BJ (cell line): ENCODE measurements around the gene TM6SF1. TPM values are rescaled to one million over a fixed set of nuclear protein-coding genes. Genes with fewer than 3 reads are reported as not detected.
A peak's percentile ranks its signal among the peaks of the same experiment; 100 is the strongest.
"Not testable (repeated sequence)": the region's sequence is repeated elsewhere in the genome, so short reads cannot be mapped to it uniquely, and the experiment has no call there.

Experiments used
- CTCF ChIA-PET: fragments of 350-600 bp; formaldehyde crosslinking; extraction: SDS; loops from one replicate; lab custom pipeline; 2021; ENCODE audit warnings: antibody characterized with exemption, inconsistent platforms; lab: Yijun Ruan, JAX
- POLR2A ChIA-PET: fragments of 300-600 bp; sonication (Branson Sonifier 250); formaldehyde crosslinking; extraction: SDS; loops from one replicate; lab custom pipeline; 2021; ENCODE audit warnings: antibody characterized with exemption; lab: Charles Lee
- DNase-seq: peaks from one replicate; pipeline ENCODE4 v3.0.0-alpha.2; 2011; ENCODE audit warnings: low read depth
- H3K27me3 ChIP-seq: 2 replicates; pipeline ENCODE4 v1.6.0; 2011; ENCODE audit warnings: low read length; ENCODE audit not compliant: control insufficient read depth, insufficient read depth
- H3K36me3 ChIP-seq: 2 replicates; pipeline ENCODE4 v1.5.1; 2011; ENCODE audit warnings: low read length; ENCODE audit not compliant: control insufficient read depth, insufficient read depth
- H3K4me3 ChIP-seq: 2 replicates; pipeline ENCODE4 v1.5.1; 2011; ENCODE audit warnings: low read depth, mild to moderate bottlenecking, control low read depth, low read length
- CTCF ChIP-seq: IDR thresholded peaks from 2 replicates; pipeline ENCODE4 v1.5.1; 2011; ENCODE audit warnings: low read depth, mild to moderate bottlenecking, control low read depth, inconsistent platforms, low read length, moderate library complexity; ENCODE audit not compliant: insufficient read depth
- polyA plus RNA-seq: library from polyadenylated mRNA; depleted of rRNA; stranded (reverse); fragments of >200 nt; gene quantifications from 2 replicates; pipeline ENCODE4 v1.2.3, GENCODE V29; 2011

Gene TM6SF1
- polyA plus RNA-seq, 1 experiment, result 3.2 TPM

DNA sequence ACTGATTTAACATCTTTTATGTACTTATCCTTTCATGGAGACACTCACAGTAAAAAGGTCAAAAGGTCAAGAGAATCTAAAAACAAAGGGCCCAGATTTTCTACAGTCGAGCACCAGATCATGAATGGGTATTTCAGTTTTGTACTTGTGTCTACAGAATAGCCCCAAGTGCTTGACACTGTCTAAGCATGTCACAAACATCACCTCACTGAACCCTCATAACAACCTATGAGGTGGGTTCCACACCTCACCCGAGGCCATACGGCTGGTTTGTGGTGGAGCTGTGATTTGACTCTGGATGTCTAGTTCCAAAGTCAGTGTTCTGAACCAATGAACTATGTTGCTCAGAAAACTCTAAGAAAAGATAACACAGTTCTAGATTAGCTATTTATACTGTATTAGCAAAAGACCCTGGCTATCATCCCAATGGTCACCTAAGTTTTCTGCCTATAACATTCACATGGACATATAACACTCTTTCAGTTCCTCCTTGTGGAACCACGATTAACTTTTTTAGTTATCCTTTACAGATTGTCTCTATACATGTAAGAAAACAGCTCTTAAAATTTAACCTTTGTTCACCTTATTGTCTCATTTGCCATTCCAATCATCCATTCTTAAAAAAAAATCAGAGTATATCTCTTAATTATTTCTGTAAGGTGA is 25.5 kb downstream of the TM6SF1 start:
- H3K36me3 ChIP-seq, result no peaks in the 10 kb centered on the region
- ChIA-PET POLR2A (no interaction called here), CTCF (interaction anchor here (0.7 kb wide), 1 partner anchor 10 kb away, joined by 3 read pairs; no protein-coding TSS in a partner anchor)
- no peak for TF ChIP-seq CTCF
- no peaks in the 10 kb centered on the region for H3K27me3 ChIP-seq
- H3K4me3 ChIP-seq, result no peak overlapping the region
- no peak for DNase-seq

DNA sequence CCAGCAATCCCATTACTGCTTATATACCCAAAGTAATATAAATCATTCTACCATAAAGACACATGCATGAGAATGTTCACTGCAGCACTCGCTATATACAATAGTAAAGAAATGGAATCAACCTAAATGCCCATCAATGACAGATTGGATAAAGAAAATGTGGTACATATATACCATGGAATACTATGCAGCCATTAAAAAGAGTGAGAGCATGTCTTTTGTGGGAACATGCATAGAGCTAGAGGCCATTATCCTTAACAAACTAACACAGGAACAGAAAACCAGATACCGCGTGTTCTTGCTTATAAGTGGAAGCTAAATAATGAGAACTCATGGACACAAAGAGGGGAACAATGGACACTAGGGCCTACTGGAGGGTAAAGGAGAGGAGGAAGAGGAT is 34.7 kb downstream of the TM6SF1 start:
- H3K27me3 ChIP-seq, DNase-seq, CTCF ChIA-PET: not testable (repeated sequence)

DNA sequence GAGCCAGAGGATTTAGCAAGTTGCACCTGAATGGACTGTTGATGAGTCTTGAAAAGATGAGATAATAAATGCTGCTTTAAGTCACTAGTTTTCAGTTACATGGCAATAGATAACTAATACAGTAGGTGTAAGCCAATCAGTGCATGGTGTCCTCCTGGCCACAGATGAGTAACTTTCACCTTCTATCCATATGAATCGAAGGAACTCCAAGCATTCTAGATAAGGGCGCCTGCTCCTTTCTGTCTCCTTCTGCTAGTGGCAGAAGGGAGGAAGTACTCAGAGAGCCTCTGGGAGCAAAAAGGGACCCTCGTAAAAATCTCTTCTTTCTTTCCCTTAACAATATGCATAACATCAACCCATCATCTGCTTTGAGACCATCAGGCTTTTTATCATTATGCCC is 37.3 kb downstream of the TM6SF1 start:
- POLR2A ChIA-PET, result no interaction called here
- H3K36me3 ChIP-seq, result peaks cover 2% of the 10 kb centered on the region; the same call in 1 of the 2 replicates
- no peak for DNase-seq
- no peak overlapping the region for H3K4me3 ChIP-seq
- CTCF ChIA-PET, result no interaction called here
- H3K27me3 ChIP-seq, result no peaks in the 10 kb centered on the region
- no peak for TF ChIP-seq CTCF

More for the DNA sequence above, 34.7 kb downstream of the TM6SF1 start:
- H3K4me3 ChIP-seq, POLR2A ChIA-PET, H3K36me3 ChIP-seq: not testable (repeated sequence)

- POLR2A ChIA-PET, result no interaction called here
- H3K27me3 ChIP-seq, result no peaks in the 10 kb centered on the region
- DNase-seq, result no peak
- H3K4me3 ChIP-seq, result no peak overlapping the region
- CTCF ChIA-PET, result no interaction called here
- TF ChIP-seq CTCF, result no peak
- no peaks in the 10 kb centered on the region; the same call in 1 of the 2 replicates for H3K36me3 ChIP-seq
These were observed 45.8 kb downstream of the TM6SF1 start for GRCh38 chr15:83153288-83153687.

DNA sequence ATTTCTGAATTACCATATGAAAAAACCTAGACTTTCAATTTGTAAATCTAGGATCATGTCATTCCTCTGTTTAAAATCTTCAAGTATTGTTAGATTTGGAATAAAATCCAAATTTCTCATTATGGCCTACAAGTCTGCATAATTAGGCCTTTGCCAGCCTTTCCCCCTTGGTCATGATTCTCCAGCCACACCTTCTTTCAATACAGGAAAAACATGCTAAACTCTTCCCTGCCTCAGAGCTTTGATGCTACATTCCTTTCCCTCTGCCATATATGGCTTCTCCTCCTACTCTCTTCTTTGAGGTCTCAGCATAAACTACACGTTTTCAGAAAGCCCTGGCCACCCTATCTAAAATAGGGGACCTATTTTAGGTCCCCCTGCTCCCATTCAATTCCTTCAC is 48.5 kb downstream of the TM6SF1 start:
- H3K36me3 ChIP-seq, result no peaks in the 10 kb centered on the region; the same call in 1 of the 2 replicates
- ChIA-PET POLR2A (no interaction called here), CTCF (no interaction called here)
- no peak for TF ChIP-seq CTCF
- H3K4me3 ChIP-seq, result no peak overlapping the region
- DNase-seq, result no peak
- no peaks in the 10 kb centered on the region for H3K27me3 ChIP-seq

DNA sequence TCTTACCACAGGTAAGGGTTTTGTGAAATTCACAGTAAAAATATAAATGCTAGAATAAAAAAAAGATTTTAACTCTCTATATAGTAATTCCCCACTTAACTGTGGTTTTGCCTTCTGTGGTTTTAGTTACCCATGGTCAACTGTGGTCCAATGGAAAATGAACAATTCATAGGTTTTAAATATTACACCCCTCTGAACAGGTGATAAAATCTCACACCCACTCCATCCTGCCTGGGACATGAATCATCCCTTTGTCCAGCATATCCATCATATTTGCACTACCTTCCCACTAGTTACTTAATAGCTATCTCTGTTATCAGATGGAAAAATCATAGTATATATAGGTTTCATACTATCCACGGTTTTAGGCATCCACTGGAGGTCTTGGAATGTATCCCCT is 50.9 kb downstream of the TM6SF1 start:
- POLR2A ChIA-PET, result no interaction called here
- CTCF ChIA-PET, result no interaction called here
- TF ChIP-seq CTCF, result no peak
- Histone ChIP-seq H3K36me3 (no peaks in the 10 kb centered on the region; the same call in 1 of the 2 replicates), H3K4me3 (no peak overlapping the region), H3K27me3 (no peaks in the 10 kb centered on the region)
- peak; percentile 8 for DNase-seq
